Suppressor macrophage (primary cell): ENCODE data around the gene LGI4.
"Not testable (repeated sequence)": the region's sequence is repeated elsewhere in the genome, so short reads cannot be mapped to it uniquely, and the experiment has no call there.

ENCODE experiments used
- DNase-seq, 4 experiments: peaks; one replicate each; pipeline ENCODE4 v3.0.0-alpha.2; 2020 to 2022

Gene LGI4

DNA sequence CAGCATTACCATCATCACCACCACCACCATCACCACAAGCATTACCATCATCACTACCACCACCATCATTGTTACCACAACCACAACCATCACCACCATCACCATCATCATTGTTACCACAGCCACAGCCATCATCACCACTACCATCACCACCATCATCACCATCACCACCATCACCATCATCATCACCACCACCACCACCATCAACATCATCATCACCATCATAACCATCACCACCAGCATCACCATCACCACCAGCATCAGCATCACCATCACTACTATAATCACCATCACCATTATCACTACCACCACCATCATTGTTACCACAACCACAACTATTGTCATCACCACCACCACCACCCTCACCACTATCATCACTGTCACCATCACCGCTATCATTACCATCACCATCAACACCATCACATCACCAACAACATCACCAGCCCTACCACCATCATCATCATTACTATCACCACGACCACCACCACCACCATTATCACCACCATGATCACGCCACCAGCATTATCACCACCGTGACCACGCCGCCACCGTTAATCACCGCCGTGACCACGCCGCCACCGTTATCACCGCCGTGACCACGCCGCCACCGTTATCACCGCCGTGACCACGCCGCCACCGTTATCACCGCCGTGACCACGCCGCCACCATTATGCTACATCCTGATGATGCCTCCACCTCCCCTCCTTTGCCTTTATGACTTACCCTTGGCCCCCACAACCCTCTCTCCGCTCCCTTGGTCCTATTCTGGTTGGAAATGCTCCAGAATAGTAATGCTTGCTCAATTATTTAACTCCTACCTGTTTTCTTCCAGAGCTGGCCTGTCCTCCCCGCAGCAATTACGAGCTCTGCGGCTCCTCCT lies 29.2 kb downstream of the LGI4 start:
- DNase-seq: no peak

DNA sequence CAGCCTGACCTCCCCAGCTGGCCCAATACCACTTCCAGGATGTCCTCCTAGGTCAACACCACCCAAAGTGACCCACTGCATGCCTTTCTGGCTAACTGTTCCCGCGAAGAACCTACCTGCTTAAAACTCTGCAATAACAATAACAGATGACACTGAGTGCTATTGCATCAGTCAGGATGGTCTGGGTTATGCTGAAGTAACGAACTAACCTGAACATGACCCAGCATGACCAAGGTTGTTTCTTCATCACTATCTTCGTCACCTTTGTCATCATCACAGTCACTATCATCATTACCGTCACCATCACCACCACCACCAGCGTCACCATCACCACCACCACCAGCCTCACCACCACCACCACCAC lies 29.8 kb downstream of the LGI4 start:
- DNase-seq: no peak

DNA sequence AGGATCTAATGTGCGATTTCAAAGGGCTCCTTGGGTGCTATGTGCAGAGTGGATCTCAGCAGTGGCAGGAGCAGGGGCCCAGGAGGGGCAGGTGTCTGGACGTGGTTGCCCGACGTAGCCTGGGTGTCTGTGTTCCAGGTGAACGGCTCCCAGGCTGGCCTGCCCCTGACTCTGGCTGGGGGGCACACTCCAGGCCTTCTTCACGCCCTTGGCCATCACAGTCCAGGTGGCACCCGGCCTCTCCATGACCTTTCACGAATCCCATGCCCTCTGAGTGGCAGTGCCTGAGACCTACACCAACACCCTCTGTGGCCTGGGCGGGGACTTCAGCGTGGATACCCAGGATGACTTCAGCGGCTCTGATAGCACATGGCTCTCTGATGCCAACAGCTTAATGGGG lies 30.5 kb downstream of the LGI4 start:
- no peak for DNase-seq

DNA sequence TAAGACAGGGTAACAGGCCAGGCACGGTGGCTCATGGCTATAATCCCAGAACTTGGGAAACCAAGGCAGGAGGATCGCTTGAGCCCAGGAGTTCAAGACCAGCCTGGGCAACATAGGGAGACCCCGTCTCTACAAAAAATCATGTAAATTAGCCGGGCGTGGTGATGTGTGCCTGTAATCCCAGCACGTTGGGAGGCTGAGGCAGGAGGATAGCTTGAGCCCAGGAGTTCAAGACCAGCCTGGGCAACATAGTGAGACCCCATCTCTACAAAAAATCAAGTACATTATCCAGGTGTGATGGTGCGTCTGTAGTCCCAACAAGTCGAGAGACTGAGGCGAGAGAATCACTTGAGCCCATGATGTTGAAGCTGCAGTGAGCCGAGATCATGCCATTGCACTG lies 31.2 kb downstream of the LGI4 start:
- DNase-seq: not testable (repeated sequence)

DNA sequence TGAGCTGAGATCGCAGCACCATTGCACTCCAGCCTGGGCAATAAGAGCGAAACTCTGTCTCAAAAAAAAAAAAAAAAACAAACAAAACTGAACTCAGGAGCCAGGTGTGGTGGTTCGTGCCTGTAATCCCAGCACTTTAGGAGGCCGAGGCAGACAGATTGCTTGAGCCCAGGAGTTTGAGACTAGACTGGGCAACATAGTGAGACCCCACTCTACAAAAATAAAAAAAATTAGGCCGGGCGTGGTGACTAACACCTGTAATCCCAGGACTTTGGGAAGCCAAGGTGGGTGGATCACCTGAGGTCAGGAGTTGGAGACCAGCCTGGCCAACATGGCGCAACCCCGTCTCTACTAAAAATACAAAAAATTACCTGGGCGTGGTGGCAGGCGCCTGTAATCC lies 32.9 kb downstream of the LGI4 start:
- DNase-seq: not testable (repeated sequence)

DNA sequence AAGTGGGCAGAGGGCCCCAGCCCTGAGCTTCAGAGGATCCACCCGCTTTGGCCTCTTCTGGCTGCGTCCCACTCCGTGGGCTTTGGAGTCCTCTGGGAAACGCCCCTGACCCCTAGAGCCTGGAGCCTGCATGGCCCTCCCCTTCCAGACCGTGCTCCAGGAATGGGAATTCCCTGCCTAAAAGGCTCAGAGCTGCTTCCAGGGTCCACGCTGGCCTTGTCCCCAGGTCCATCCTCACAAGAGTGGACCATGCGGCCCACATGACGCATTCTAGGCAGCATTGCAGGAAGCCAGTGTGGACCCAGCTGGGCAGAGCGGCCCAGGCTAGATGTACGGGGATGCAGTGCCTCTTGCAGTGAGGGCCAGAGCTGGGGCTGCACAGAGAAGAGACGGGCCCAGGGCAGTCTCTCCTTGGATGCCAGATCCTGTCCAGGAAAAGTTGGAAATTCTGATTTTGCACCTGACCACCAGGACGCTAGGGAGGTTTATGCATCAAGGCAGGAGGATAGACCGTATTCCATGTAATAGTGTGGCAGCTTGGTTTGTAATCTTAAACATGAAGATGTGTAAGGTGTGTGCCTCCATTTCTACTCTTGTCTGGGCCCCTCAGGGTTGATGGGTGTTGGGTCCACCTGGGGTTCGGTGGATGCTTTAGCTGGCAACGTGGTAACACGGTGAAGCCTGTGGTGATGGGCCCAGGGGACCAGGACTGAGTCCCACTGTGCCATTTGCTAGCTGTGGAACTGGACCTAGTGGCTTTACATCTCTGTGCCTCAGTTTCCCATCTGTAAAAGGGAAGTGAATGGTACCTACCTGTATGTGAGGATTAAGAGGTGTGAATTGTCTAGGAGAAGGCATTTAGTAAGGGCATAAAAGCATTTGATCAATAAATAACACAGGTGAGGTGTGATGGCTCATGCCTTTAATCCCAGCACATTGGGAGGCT lies 34.0 kb downstream of the LGI4 start:
- DNase-seq: no peak

DNA sequence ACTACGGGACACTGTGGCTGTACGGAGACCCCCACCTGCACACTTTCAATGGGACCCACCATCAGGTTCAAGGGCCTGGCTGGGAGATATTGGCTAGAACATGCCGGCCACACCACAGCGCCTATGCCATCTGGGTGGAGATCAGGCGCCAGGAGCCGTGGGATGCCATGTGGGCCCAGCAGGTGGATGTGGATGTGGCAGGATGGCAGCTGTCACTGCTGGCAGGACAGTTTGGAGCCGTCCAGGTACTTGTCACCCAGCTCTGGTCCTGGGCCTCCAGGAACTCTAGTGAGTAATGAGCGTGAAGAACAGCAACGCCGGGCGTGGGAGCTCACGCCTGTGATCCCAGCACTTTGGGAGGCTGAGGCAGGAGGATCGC lies 35.0 kb downstream of the LGI4 start:
- DNase-seq: no peak

DNA sequence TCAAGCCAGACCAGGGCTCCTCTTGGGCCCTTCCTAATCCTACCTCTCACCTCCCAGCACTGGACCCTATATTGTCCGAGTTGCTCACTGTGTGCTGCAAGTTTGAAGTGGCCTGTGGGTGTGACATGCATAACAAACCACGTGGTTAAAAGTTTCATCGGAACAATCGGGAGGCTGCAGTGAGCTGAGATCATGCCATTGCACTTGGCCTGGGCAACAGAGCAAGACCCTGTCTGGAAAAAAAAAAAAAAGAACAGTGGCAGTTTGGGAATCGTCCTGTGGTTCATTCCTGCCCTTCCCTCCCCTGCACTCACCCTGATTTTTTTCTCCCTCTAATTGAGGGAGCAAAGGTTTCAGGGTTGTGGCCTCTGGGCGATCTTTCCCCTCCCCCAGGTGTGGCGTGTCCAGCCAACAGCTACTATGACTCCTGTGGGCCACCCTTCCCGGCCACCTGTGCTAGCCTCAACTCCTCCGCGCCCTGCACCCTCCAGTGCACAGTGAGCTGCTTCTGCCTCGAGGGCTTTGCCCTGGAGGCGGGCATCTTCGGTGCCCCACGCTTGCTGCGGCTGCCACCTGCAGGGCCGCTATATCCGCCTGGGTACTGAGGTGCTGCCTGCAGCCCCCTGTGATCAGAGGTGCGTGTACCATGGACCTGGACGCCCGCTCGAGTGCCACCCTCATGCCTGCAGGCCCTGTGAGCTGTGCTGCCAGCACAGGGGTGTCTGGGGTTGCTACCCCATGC lies 35.5 kb downstream of the LGI4 start:
- DNase-seq: no peak

DNA sequence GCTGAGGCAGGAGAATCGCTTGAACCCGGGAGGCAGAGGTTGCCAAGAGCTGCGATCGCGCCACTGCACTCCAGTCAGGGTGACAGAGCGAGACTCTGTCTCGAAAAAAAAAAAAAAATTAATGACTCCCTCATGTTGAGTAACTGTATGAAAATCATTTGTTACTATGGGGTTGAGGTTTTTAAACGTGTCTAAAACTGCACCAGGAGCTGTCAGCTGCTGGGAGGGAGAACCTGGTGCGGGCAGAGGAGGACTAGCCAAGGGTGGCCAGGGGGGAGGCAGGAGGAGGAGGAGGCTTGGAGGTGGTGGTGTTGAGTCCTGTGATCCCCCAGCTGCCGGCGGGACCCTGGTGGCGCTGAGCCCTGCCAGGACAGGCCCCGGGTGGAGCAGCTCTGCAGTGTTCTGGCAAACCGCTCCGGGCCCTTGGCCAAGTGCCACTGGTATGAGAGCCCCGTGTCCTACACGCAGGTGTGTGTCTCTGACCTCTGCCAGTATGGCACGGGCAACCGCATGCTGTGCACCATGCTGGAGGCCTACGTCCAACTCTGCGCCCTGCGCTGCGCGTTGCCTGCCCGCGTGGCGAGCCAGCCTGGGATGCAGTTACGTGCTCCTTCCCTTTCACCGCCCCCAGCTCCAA lies 36.3 kb downstream of the LGI4 start:
- no peak for DNase-seq

DNA sequence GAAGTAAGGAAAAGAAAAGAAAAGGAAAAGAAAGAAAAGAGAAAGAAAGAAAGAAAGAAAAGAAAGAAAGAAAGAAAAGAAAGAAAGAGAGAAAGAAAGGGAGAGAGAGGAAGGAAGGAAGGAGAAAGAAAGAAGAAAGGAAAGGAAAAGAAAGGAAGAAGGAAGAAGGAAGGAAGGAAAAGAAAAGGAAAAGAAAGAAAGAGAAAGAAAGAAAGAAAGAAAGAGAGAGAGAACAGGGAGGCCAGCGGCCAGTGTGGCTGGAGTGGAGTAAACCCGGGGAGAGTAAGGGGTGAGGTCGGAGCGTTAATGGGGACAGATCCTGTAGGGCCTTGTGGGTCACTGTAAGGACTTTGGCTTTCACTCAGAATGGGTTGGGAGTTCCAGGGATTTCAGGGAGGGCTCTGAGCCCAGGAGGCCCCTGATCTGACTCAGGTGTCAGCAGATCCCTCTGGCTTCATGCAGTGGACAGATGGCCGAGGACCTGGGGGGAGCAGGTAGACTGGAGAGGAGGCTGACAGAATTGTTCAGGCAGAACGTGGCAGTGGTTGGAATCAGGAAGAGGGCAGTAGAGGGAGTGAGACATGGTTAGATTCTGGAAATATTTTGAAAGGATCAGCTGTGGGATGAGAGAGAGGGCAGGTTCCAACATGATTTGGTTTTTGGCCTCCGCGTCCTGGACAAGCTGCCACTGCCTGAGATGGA lies 39.0 kb downstream of the LGI4 start:
- no peak for DNase-seq

DNA sequence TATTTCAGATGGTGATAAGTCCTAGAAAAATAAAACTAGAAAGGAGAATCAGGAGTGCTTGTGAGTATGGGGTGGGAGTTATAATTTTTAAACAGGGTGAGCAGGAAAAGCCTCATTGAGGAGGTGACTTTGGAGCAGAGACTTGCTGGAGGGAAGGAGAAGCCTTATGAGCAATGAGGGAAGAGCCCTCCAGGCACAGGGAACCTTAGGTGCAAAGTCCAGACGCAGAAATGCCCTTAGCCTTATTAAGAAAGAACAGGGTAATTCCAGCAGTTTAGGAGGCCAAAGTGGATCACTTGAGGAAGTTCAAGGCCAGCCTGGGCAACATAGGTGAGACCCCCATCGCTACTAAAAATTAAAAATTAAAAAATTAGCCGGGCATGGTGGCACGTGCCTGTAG lies 40.2 kb downstream of the LGI4 start:
- DNase-seq: no peak

DNA sequence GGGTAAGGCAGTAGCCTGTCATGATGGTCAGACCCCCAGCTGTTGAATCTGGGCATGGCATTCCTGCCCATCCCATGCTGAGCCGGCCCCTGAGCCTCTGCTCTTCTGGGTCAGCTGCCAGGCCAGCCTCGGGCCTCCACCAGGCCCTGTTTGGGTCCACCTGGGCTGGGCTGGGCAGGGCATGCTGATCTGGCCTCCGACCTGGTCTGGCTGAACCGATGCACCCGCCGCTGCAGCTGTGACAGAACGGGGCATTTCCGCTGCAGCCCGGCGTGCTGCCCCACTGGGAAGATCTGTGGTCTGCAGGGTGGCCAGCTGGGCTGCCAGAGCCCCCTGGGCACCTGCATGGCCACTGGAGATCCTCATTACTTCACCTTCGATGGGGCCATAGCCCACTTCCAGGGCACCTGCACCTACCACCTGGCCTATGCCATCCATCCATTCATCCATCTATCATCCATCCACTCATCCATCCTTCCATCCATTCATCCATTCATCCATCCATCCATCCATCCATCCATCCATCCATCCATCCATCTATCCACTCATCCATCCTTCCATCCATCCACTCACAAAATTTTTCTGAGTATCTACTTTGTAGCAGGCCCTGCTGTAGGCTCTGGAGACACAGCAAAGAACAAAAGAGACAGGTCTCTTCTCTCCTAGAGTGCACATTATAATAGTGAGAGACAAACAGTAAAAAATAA lies 40.8 kb downstream of the LGI4 start:
- DNase-seq: no peak

DNA sequence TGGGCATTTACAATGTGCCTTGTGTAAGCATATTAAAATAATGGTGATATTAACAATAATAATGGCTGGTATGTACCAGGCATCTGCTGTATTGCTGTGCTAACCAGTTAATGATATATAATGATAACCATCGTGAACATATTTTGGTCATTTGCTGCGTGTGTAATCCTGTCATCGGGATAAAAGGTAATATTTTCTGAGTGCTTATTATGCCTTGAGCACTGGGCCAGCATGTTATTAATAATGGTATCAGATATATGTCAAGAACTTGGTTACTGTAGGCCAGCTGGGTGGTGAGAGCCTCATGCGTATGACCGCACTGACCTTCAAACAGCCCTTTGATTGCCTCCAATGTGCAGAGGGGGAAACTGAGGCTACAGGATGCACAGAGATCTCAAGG lies 41.4 kb downstream of the LGI4 start:
- no peak for DNase-seq

DNA sequence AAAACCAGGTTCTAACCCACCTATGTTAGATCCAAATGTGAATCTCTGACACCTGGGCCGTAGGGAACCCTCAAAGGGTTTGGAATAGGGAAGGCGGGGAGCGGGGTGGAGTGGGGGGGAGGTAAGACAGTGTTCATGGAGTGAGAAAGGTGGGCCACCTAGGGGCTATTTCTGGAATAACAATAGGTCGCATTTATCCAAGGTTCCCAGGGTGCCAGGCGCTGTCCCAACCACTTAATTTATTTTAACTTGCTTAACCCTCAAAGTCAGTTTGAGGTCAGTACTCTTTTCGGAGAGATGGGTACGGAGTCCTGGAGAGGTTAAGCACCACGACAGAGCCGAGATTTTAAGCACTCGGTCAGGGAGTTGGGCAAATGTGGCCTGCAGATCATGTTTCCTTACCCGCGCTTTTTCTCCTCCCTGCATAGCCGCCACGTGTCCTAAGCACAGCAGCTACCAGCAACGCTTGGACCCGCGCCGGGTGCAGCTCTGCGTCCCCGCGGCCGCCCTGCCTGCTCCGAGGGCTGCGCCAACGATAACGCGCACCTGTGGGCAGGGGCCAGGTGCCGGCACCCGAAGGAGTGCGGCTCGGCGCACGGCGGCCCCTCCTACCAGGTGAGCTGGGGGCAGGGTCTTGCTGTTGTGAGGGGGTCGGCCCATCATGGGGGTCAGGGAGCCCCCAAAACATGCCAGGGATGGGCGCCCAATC lies 44.2 kb downstream of the LGI4 start:
- peak; percentile 57 to 72 (median 66) for DNase-seq

DNA sequence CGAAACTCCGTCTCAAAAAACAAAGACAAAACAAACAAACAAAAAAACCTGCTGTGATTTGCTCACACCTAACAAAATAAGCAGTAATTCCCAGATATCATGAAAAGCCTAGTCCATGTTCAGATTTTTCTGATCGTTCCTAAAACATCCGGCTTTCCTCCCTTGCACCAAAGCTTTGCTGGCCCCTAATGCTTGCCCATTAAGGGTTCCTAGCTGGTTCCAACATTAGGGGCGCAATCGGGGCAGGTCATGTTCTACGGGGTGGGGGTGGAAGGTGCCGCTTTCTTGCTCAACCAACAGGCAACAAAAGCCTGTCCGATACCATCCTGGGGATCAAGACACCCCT lies 44.7 kb downstream of the LGI4 start:
- DNase-seq: no peak

DNA sequence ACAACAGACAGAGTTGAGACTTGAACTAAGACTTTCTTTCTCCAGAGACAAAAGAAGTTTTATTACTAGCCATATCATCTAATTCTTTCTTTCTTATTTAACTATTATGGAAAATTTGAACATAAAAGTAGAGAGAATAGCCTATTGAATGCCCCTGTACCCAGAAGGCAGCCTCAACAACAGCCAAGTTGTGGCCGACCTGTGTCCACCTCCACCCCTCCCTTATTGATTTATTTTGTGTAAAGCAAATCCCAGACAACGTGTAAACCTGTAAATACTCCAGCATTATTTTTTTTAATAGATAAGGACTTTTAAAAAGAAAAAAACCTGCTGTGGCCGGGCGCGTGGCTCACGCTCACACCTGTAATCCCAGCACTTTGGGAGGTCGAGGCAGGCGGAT lies 45.3 kb downstream of the LGI4 start:
- DNase-seq: no peak

DNA sequence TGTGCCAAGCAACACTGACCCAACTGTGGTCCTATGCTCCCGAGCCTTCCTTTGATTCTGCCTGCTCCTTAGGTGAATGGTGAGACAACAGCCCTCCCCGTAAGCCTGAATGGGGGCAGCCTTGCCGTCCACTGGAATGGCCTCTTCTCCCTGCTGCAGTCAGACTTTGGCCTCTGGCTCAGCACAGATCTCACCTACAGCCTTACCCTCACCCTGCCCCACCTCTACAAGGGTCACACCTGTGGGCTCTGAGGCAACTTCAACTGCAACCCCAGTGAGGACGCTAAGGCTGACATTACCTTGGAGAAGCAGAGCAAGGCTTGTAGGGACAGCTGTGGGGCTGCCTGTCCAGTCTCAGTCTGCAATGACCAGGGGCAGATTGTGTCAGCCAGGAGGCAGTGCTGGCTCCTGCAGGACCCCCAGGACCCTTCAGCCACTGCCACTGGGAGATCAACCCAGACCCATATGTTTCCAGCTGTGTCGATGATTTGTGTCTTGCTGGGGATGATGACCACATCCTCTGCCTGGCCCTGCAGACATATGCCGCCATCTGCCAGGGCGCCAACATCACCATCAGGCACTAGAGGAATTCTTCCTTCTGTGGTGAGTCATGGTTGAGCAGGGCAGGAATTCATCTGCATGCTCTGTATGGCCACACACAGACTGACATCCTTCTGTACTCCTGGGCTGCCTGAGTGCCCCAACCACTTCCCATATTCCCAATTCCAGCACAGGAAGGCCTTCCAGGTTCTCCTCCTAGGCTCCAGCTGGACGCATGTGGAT lies 46.5 kb downstream of the LGI4 start:
- no peak for DNase-seq

DNA sequence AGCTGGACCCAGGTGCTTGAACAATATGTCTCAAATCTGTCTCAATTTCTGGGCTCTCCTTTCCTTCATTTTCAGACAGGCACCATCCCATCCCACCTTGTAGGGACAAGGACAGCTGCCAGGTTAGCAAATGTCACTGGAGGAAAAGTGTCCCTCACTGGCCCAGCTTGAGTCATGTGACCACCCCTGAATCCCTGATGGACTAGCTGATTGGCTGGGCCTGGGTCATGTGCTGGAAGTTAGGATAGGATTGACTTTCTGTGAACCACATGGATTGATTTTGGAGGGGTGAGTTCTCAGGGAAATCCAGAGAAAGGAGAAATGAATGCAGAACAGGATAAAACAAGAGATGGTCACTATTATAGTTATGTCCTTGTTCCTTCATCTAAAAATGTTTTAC lies 47.5 kb downstream of the LGI4 start:
- no peak for DNase-seq

DNA sequence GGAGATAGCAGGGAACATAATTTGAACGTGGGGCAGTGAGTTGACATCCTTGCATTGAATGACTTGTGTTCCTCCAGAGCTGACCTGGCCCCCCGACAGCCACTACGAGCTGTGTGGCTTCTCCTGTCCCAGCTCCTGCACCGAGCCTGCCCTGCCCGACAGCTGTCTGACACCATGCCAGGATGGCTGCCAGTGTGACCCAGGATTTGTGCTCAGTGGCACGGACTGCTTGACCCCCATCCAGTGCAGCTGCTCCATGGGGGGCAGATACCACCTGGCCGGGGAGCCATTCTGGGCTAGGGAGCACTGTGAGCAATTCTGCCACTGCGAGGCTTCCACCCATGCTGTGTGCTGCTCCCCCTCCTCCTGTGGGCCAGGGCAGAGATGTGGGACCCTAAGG lies 48.4 kb downstream of the LGI4 start:
- DNase-seq: no peak

DNA sequence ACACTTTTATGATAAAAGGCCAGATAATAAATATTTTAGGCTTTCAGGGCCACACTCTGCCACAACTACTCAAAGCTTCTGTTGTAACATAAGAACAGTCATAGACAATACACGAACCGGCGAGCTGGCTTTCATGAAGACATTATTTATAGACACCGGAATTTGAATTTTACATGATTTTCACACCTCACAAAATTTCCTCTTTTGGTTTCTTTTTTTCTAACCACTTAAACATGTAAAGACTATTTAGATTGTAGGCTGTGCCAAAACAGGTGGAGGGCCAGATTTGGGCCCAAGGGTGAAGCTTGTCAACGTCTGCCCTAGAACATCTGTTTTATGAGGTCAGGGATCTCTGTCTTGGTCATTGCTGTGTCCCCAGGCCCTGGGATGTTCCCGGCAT lies 48.9 kb downstream of the LGI4 start:
- DNase-seq: no peak
